Osteoblast (primary cell): ENCODE measurements around the gene ARID4B. TPM values are rescaled to one million over a fixed set of nuclear protein-coding genes. Genes with fewer than 3 reads are reported as not detected.

Experiments
- DNase-seq: peaks from one replicate; pipeline ENCODE4 v3.0.0; 2011; ENCODE audit warnings: low spot score, mixed read lengths; ENCODE audit not compliant: insufficient read length; ENCODE audit errors: missing footprints
- H2AFZ ChIP-seq: 2 replicates; pipeline ENCODE4 v1.6.0; 2011; ENCODE audit warnings: mild to moderate bottlenecking, low read length
- H3K27ac ChIP-seq: 2 replicates; pipeline ENCODE4 v1.5.1; 2011; ENCODE audit warnings: mild to moderate bottlenecking, low read depth, low read length, moderate library complexity
- H3K27me3 ChIP-seq: 2 replicates; pipeline ENCODE4 v1.6.0; 2012; ENCODE audit warnings: mild to moderate bottlenecking, control low read depth, inconsistent platforms, low read length, moderate library complexity; ENCODE audit not compliant: insufficient read depth
- H3K36me3 ChIP-seq: 2 replicates; pipeline ENCODE4 v1.5.1; 2011; ENCODE audit warnings: mild to moderate bottlenecking, low read length, control low read depth, moderate library complexity; ENCODE audit not compliant: insufficient read depth
- H3K4me1 ChIP-seq: 2 replicates; pipeline ENCODE4 v1.5.1; 2011; ENCODE audit warnings: mild to moderate bottlenecking, low read length, control low read depth, moderate library complexity; ENCODE audit not compliant: insufficient read depth
- H3K4me2 ChIP-seq: 2 replicates; pipeline ENCODE4 v1.6.0; 2011; ENCODE audit warnings: mild to moderate bottlenecking, low read length; ENCODE audit not compliant: insufficient read depth
- H3K4me3 ChIP-seq: fragments of 200-600 bp; sonication (generic); 3 replicates; pipeline ENCODE4 v1.5.1; 2012; ENCODE audit warnings: mild to moderate bottlenecking, low read length, inconsistent platforms; ENCODE audit not compliant: insufficient read depth
- H3K79me2 ChIP-seq: 2 replicates; pipeline ENCODE4 v1.6.0; 2012; ENCODE audit warnings: mild to moderate bottlenecking, low read length, control low read depth, inconsistent platforms; ENCODE audit not compliant: insufficient read depth
- H3K9me3 ChIP-seq: 2 replicates; pipeline ENCODE4 v1.5.1; 2011; ENCODE audit warnings: low read depth, low read length, control low read depth
- H4K20me1 ChIP-seq: 2 replicates; pipeline ENCODE4 v1.6.0; 2012; ENCODE audit warnings: mild to moderate bottlenecking, low read length, control low read depth; ENCODE audit not compliant: insufficient read depth
- CTCF ChIP-seq: IDR thresholded peaks from 2 replicates; pipeline ENCODE4 v1.5.1; 2011; ENCODE audit warnings: mild to moderate bottlenecking, low read depth, low read length, moderate library complexity; ENCODE audit errors: extremely low read depth
- total RNA-seq: library from RNA; depleted of rRNA; stranded (reverse); fragments of >200 nt; gene quantifications from 2 replicates; pipeline ENCODE4 v1.2.3, GENCODE V29; 2012

Gene ARID4B
- total RNA-seq, 1 donor = 33.7 TPM

GRCh38 chr1:235254721-235255120 is 73.3 kb downstream of the ARID4B start:
- Histone ChIP-seq H3K4me1 (peaks cover 3% of the 10 kb centered on the region), H3K4me2 (no peak overlapping the region), H4K20me1 (peaks cover 28% of the 10 kb centered on the region), H3K27me3 (no peaks in the 10 kb centered on the region), H3K36me3 (peaks cover 16% of the 10 kb centered on the region), H3K79me2 (peaks cover 36% of the 10 kb centered on the region), H3K9me3 (no peaks in the 10 kb centered on the region), H3K4me3 (no peak overlapping the region), H3K27ac (no peak overlapping the region), H2AFZ (no peak overlapping the region)
- DNase-seq = no peak
- TF ChIP-seq CTCF = no peak

GRCh38 chr1:235253219-235253962 is 74.6 kb downstream of the ARID4B start:
- Histone ChIP-seq H3K4me2 (no peak overlapping the region), H3K27me3 (no peaks in the 10 kb centered on the region), H4K20me1 (peaks cover 18% of the 10 kb centered on the region), H3K4me3 (no peak overlapping the region), H3K36me3 (peaks cover 8% of the 10 kb centered on the region), H2AFZ (no peak overlapping the region), H3K9me3 (no peaks in the 10 kb centered on the region), H3K4me1 (peaks cover 3% of the 10 kb centered on the region), H3K79me2 (peaks cover 25% of the 10 kb centered on the region), H3K27ac (no peak overlapping the region)
- peak; percentile 96 for TF ChIP-seq CTCF
- DNase-seq = no peak

GRCh38 chr1:235250430-235250829 is 77.5 kb downstream of the ARID4B start:
- Histone ChIP-seq H3K36me3 (peaks cover 15% of the 10 kb centered on the region), H3K79me2 (peaks cover 19% of the 10 kb centered on the region), H2AFZ (no peak overlapping the region), H3K4me1 (peaks cover 8% of the 10 kb centered on the region), H3K9me3 (no peaks in the 10 kb centered on the region), H4K20me1 (peaks cover 10% of the 10 kb centered on the region), H3K27me3 (no peaks in the 10 kb centered on the region), H3K4me2 (no peak overlapping the region), H3K4me3 (no peak overlapping the region), H3K27ac (no peak overlapping the region)
- DNase-seq = no peak
- TF ChIP-seq CTCF = no peak

- Histone ChIP-seq H4K20me1 (peaks cover 6% of the 10 kb centered on the region), H3K4me3 (no peak overlapping the region), H3K9me3 (no peaks in the 10 kb centered on the region), H3K79me2 (peaks cover 12% of the 10 kb centered on the region), H3K4me1 (peaks cover 8% of the 10 kb centered on the region), H3K27me3 (no peaks in the 10 kb centered on the region), H3K36me3 (peaks cover 15% of the 10 kb centered on the region), H3K4me2 (no peak overlapping the region), H2AFZ (no peak overlapping the region), H3K27ac (peak overlapping the region; percentile 28)
- no peak for DNase-seq
- TF ChIP-seq CTCF = no peak
Observed at GRCh38 chr1:235246022-235246948, 81.7 kb downstream of the ARID4B start.
